MM.1S (cell line): ENCODE results near the gene FBN3.

Experiments used
- EZH2 ChIP-seq: fragments of 300-600 bp; sonication (generic); optimal IDR thresholded peaks from 2 replicates; pipeline ENCODE3; 2017; ENCODE audit warnings: low read depth, mild to moderate bottlenecking, antibody characterized with exemption, low read length, mixed read lengths
- EZH2phosphoT487 ChIP-seq: fragments of 300-600 bp; sonication (generic); IDR thresholded peaks from 2 replicates; pipeline ENCODE4 v1.6.1; 2018; ENCODE audit warnings: antibody characterized with exemption, low read length
- TF ChIP-seq, protein P1 (sequence below): fragments of 300-600 bp; sonication (generic); IDR thresholded peaks from 2 replicates; pipeline ENCODE4 v1.5.1; 2016; ENCODE audit warnings: antibody characterized with exemption, low read length, mixed read lengths

GRCh38 chr19:8095354-8095886, 54.0 kb downstream of the FBN3 start:
- TF ChIP-seq, protein P1, sequence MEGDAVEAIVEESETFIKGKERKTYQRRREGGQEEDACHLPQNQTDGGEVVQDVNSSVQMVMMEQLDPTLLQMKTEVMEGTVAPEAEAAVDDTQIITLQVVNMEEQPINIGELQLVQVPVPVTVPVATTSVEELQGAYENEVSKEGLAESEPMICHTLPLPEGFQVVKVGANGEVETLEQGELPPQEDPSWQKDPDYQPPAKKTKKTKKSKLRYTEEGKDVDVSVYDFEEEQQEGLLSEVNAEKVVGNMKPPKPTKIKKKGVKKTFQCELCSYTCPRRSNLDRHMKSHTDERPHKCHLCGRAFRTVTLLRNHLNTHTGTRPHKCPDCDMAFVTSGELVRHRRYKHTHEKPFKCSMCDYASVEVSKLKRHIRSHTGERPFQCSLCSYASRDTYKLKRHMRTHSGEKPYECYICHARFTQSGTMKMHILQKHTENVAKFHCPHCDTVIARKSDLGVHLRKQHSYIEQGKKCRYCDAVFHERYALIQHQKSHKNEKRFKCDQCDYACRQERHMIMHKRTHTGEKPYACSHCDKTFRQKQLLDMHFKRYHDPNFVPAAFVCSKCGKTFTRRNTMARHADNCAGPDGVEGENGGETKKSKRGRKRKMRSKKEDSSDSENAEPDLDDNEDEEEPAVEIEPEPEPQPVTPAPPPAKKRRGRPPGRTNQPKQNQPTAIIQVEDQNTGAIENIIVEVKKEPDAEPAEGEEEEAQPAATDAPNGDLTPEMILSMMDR, result no peak
- TF ChIP-seq EZH2 (no peak), EZH2phosphoT487 (no peak)
